HG03354 (cell line): ENCODE data around the gene FAF1.

Experiments
- ATAC-seq: cut with Tn5 transposase; IDR thresholded peaks from one replicate; pipeline ENCODE4 v1.9.1; 2021; ENCODE audit warnings: mild to moderate bottlenecking; ENCODE audit not compliant: unreplicated experiment, poor library complexity, severe bottlenecking

The FAF1 gene

DNA sequence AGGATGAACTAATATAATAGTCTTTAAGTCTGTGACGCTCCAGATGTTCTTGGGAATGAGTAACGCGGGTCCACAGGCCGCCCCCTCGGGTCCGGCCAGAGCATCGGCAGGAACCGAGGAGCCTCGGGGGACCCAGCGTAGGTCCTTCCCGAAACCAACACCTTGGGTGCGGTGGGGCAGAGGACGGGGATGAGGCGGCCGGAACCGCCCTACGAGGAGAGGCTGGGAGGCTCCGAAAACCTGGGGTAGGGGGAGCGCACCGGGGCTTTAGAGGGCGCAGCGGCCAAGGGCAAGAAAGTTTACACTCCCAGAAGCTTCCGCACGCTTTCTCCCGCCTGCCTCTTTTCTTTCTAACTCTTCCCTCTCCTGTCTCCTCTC is 543.9 kb downstream of the FAF1 start:
- ATAC-seq: no peak

DNA sequence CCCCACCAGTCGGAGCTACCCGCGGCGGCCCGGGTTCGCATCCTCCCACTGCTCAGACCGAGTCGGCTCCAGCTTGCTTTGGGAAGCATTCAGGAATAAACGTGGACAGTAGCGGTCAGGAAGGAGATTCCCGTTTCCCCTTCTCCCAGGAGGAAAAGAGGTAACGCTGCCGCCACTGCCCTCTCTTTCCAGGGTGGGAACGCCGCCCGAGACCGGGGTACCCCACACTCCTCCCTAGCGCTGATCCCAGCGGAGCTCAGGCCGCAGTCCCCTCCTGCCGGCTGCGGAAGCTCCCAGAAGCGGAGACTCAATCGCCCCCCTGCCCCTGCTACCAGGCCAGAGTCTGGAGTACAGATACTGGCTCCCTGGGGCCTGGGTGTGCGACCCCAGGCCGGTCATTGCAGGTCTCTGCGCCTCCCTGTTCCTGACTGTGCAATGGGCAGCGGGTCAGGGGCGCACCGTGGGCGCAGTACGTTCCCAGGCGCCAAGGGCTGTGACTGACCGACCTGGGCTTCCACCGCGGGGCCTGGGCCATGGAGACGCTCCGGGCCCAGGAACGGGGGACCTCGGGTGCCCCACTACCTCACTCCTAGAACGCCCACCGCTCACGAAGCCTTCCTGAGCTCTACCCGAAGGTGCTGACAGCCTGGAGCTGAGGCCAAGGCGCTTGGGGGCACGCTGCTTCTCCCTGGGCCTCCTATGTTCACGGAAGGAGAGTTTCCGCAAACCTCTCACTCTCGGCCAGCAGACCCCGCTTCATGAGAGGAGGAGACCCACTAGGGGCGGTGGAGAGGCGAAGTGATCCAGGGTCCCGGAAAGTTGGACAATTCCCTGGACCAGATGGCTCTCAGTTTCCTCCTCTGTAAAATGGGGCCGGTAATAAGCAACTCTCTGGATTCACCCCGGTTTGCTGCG is 544.6 kb downstream of the FAF1 start:
- no peak for ATAC-seq

DNA sequence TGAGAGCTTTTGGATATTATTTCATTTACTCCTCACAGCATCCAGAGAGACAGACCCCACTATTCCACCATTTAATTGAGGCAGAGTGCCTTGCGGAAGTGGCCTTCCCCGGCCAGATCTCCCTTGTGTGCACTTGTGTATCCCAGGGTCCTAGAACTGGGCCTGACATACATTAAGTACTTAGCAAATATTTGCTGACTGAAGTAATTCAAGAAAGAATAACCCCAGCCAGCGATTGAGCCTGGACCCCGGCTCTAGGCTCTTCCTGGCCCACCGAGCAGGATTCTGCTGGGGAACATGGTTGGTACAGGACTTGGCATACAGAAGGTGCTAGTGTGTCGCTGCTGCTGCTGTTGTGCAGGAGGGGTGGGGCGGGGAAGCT is 545.2 kb downstream of the FAF1 start:
- ATAC-seq: no peak

DNA sequence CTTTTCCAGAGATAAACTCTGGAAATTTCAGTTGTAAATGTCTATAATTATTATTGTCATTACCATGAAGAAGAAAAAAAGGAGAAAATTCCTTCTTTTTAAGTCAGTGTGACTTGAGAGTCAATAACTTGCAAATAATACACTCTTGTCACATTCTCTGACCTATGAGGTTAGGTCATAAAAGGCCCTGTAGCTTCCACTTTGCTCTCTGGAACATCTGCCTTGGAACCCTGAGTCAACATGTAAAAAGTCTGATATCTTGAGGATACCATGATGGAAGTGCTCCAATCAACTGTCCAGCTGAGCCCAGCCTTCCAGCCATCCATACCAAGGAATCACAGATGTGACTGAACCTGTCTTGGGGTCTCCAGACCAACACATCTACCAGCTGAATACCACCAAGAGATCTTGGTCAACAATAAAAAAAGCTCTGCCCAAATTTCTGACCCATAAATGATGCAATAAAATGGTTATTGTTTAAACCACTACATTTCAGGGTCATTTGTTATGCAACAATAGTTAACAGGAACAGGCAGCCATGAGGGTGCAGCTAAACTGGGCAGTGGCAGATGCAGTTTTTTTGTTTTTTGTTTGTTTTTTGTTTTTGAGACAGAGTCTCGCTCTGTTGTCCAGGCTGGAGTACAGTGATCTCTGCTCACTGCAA is 547.1 kb downstream of the FAF1 start:
- no peak for ATAC-seq

DNA sequence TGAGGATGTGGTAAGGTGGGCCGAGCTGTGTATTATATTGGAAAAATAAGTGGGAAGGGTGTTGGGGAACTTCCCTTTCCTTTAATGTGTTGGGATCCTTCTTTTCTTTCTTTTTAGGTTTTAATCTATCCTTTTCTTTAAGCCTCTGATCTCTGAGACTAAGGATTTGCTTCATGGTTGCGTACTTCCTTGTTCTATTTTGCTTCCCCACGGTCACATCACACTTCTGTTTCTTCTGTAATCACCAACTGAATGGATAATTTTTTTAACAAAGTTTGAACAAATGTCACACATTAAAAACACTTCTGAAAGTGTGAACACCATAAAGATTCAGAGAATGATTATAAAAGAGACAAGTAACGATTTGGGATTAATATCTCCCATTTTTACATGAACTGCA is 554.3 kb downstream of the FAF1 start:
- ATAC-seq: no peak

DNA sequence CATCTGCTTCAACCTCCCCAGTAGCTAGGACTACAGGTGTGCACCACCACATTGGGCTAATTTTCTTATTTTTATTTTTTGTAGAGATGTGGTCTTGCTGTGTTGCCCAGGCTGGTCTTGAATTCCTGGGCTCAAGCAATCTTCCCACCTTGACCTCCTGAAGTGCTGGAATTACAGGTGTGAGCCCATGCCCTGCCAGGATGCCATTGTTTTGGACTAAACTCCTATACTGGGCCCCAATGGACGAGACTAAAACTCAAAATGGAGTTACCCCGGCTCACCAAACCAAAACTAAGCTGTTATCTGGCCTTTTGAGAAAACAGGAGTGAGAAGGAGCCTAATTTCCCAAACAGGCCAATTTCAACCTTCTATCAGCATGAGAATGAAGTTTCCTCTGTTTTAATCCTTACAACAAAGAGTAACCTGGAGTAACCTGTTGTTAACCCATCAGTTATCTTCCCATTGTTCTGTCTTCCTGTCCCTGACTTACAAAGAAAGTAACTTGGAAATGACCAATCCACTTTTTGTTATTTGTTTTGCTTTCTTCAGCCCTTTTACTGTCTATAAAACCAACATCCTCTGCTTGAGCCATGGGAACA is 566.4 kb downstream of the FAF1 start:
- ATAC-seq: no peak
